K562 (cell line): Measurements from ENCODE around the gene REEP6. TPM values are rescaled to one million over a fixed set of nuclear protein-coding genes. Genes with fewer than 3 reads are reported as not detected.
A peak's percentile ranks its signal among the peaks of the same experiment; 100 is the strongest.

ENCODE experiments used
- BHLHE40 ChIP-seq: IDR thresholded peaks from 2 replicates; pipeline ENCODE4 v1.6.1; 2011; ENCODE audit warnings: low read length, improper control_type of control experiment
- DEAF1 ChIP-seq: fragments of 450-650 bp; formaldehyde crosslinking; IDR thresholded peaks from 2 replicates; pipeline ENCODE4 v1.4.0; 2020; ENCODE audit warnings: mild to moderate bottlenecking, moderate library complexity
- GABPB1 ChIP-seq: sonication (generic); formaldehyde crosslinking; IDR thresholded peaks from 2 replicates; pipeline ENCODE4 v1.8.0; 2022; ENCODE audit warnings: mild to moderate bottlenecking, missing genetic modification reagents
- KAT2B ChIP-seq: IDR thresholded peaks from one replicate; pipeline ENCODE4 v1.6.1; 2012; ENCODE audit warnings: low read depth, mild to moderate bottlenecking, control low read depth, inconsistent platforms, low read length, moderate library complexity
- MCM2 ChIP-seq: fragments of 450-650 bp; IDR thresholded peaks from 2 replicates; pipeline ENCODE4 v1.6.1; 2017; ENCODE audit warnings: low read depth, mild to moderate bottlenecking
- MYNN ChIP-seq, 2 experiments: sonication (generic); formaldehyde crosslinking in 1 of 2; IDR thresholded peaks; 2 replicates each; pipeline versions ENCODE4 v1.5.0 to v1.6.1; 2016 to 2020; ENCODE audit warnings: antibody characterized with exemption in 1 of 2, missing genetic modification reagents in 1 of 2
- NR2C2 ChIP-seq, 2 experiments: fragments of 200-800 bp in 1 of 2; sonication (Bioruptor generic) in 1 of 2; sonication (generic) in 1 of 2; formaldehyde crosslinking in 1 of 2; IDR thresholded peaks; 2 replicates each; pipeline versions ENCODE4 v1.6.1 to v1.8.0; 2016 to 2022; ENCODE audit warnings: mild to moderate bottlenecking in 1 of 2, missing compliant biosample characterization in 1 of 2, missing genetic modification characterization in 1 of 2, missing genetic modification reagents in 1 of 2
- PBX2 ChIP-seq, 2 experiments: IDR thresholded peaks in 1 of 2; conservative IDR thresholded peaks in 1 of 2; 2 replicates each; pipeline ENCODE4 v1.6.1; 2016; ENCODE audit warnings: low read depth in 2 of 2, mild to moderate bottlenecking in 1 of 2, missing compliant biosample characterization in 1 of 2, missing genetic modification characterization in 1 of 2, moderate library complexity in 1 of 2
- RB1 ChIP-seq: fragments of 450-650 bp; IDR thresholded peaks from 2 replicates; pipeline ENCODE4 v1.6.1; 2017; ENCODE audit warnings: low read depth, mild to moderate bottlenecking
- SMARCB1 ChIP-seq: IDR thresholded peaks from 2 replicates; pipeline ENCODE4 v1.6.1; 2011; ENCODE audit warnings: improper control_type of control experiment, low read depth; ENCODE audit not compliant: insufficient read length
- SOX6 ChIP-seq: fragments of 450-650 bp; IDR thresholded peaks from 2 replicates; pipeline ENCODE4 v1.6.1; 2014; ENCODE audit warnings: mild to moderate bottlenecking
- ZBED1 ChIP-seq: IDR thresholded peaks from 2 replicates; pipeline ENCODE4 v1.6.1; 2014
- ZBTB11 ChIP-seq, 3 experiments: fragments of 200-800 bp in 1 of 3; fragments of 250-450 bp in 1 of 3; fragments of 450-650 bp in 1 of 3; sonication (Bioruptor Pico) in 1 of 3; sonication (Bioruptor generic) in 1 of 3; formaldehyde crosslinking in 1 of 3; IDR thresholded peaks; 2 replicates each; pipeline versions ENCODE4 v1.6.1 to v1.8.0; 2016 to 2022; ENCODE audit warnings: mild to moderate bottlenecking in 2 of 3, missing genetic modification characterization in 2 of 3, missing compliant biosample characterization in 1 of 3, moderate library complexity in 1 of 3
- ZNF77 ChIP-seq: fragments of 250-450 bp; sonication (Bioruptor Pico); IDR thresholded peaks from 2 replicates; pipeline ENCODE4 v1.5.0; 2020
- ZSCAN32 ChIP-seq: fragments of 450-650 bp; formaldehyde crosslinking; IDR thresholded peaks from 2 replicates; pipeline ENCODE4 v1.4.0; 2020; ENCODE audit warnings: mild to moderate bottlenecking, moderate library complexity
- ZZZ3 ChIP-seq: fragments of 450-650 bp; IDR thresholded peaks from 2 replicates; pipeline ENCODE4 v1.6.1; 2016; ENCODE audit warnings: antibody characterized with exemption, mild to moderate bottlenecking, moderate library complexity
- polyA plus RNA-seq, 8 experiments: library from polyadenylated mRNA; depleted of rRNA in 4 of 8; stranded (reverse) in 5 of 8; unstranded in 3 of 8; fragments of >200 nt; fragmentation: Nextera tagmentation in 2 of 8; fragmentation: Illumina TruSeq in 1 of 8; extraction: Ambion mirVana in 2 of 8; extraction: Trizol in 1 of 8; gene quantifications; 2 replicates each; pipeline versions ENCODE4 v1.2.1 to v1.2.3, GENCODE V29; 2011 to 2014; ENCODE audit warnings: inconsistent platforms in 1 of 8, missing spikeins in 1 of 8
- total RNA-seq, 7 experiments: library from RNA; depleted of rRNA in 6 of 7; stranded (reverse); fragments of >200 nt in 6 of 7; fragmentation: Illumina TruSeq in 2 of 7; extraction: Trizol in 2 of 7; gene quantifications; 2 replicates each; pipeline versions ENCODE4 v1.2.1 to v1.2.3, GENCODE V29; 2011 to 2021; ENCODE audit warnings: low replicate concordance in 1 of 7
- TF ChIP-seq, protein P1 (sequence below): conservative IDR thresholded peaks from 2 replicates; pipeline ENCODE4 v1.6.1; 2011; ENCODE audit warnings: low read depth, mild to moderate bottlenecking, low read length; ENCODE audit not compliant: control insufficient read depth

The REEP6 gene
- total and polyA plus RNA-seq, 9 of the 15 experiments (the other 6 are each of a cell fraction or from before 2014, with no cell fraction given), result 1.2 to 64.2 (median 12.7) TPM

DNA sequence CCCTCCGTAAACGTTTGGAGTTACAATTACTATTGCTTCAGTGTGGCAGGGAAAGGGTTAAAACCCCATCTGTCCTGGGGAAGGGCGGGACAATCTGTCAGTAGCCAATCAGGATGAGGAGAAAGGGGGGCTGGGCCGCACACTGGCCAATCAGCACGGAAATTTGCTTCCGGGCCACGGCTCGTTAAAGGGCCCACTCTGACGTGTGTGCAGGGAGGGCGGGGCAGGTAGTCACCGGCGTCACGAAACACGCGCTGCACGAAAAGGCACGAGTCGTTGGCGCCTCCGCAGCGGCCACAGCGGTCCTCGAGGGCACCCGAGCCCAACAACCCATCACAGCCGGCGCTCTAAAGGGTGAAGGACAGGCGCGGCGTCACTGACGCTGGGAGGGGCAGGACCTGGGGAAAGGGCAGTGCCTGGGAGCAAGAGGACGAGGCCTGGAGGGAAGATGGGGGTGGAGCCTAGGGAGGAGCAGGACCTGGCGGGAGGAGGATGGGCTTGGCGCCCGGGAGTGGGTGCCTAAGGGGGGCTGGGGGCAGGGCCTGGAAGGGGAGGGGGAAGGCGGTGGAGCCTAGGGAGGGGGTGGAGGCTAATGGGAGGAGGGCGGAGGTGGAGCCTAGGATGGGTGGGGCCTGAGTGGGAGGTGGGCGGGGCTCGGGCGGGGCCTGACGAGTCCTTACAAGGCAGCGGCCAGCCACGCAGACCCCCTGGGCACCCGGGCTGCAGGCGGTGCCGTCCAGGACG lies 17.0 kb downstream of the REEP6 start (continued):
- TF ChIP-seq NR2C2 (CRISPR knock-in tag; IDR thresholded peaks at IDR 0.05) (no peak), NR2C2 (tag; IDR thresholded peaks at IDR 0.05) (peak; percentile 57; the same call in 1 of the 2 replicates), ZSCAN32 (CRISPR knock-in tag) (no peak), RB1 (peak; percentile 71; the same call in 1 of the 2 replicates), BHLHE40 (peak; percentile 80), MYNN (IDR thresholded peaks at IDR 0.05) (peak; percentile 33; the same call in 1 of the 2 replicates), MYNN (CRISPR knock-in tag; IDR thresholded peaks at IDR 0.05) (no peak), ZBED1 (peak; percentile 38; the same call in 1 of the 2 replicates), GABPB1 (CRISPR knock-in tag) (0 out of 2 replicates have a peak, but pooled peaks have one; percentile 67), ZNF77 (no peak), PBX2 (CRISPR knock-in tag; IDR thresholded peaks at IDR 0.05; ENCODE audit: low read depth) (no peak), PBX2 (tag; conservative IDR thresholded peaks at IDR 0.05; ENCODE audit: low read depth) (no peak; the same call in 1 of the 2 replicates), ZZZ3 (no peak), SOX6 (0 out of 2 replicates have a peak, but pooled peaks have one; percentile 13), DEAF1 (CRISPR knock-in tag) (no peak), KAT2B (no peak), ZBTB11 (CRISPR knock-in tag; IDR thresholded peaks at IDR 0.05) (0 out of 6 replicates have a peak, but pooled peaks of 1 of the 3 experiments have one; percentile 62), SMARCB1 (no peak), MCM2 (no peak)
- TF ChIP-seq, protein P1, sequence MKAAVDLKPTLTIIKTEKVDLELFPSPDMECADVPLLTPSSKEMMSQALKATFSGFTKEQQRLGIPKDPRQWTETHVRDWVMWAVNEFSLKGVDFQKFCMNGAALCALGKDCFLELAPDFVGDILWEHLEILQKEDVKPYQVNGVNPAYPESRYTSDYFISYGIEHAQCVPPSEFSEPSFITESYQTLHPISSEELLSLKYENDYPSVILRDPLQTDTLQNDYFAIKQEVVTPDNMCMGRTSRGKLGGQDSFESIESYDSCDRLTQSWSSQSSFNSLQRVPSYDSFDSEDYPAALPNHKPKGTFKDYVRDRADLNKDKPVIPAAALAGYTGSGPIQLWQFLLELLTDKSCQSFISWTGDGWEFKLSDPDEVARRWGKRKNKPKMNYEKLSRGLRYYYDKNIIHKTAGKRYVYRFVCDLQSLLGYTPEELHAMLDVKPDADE, result 0 out of 2 replicates have a peak, but pooled peaks have one; percentile 24
